Kidney capillary endothelial cell (primary cell): ENCODE data around the gene SUSD4.

Experiments used
- DNase-seq: peaks from one replicate; pipeline ENCODE4 v3.0.0-alpha.2; 2018; ENCODE audit warnings: low spot score

SUSD4 gene

GRCh38 chr1:223230161-223230881 lies 133.7 kb downstream of the SUSD4 start:
- no peak for DNase-seq

- no peak for DNase-seq
These were observed 134.2 kb downstream of the SUSD4 start for GRCh38 chr1:223229756-223230155.

GRCh38 chr1:223228931-223229528 lies 134.9 kb downstream of the SUSD4 start:
- no peak for DNase-seq

- no peak for DNase-seq
These were observed 135.8 kb downstream of the SUSD4 start for GRCh38 chr1:223228201-223228600.

- no peak for DNase-seq
These were observed 136.3 kb downstream of the SUSD4 start for GRCh38 chr1:223227486-223228196.

GRCh38 chr1:223227031-223227430 lies 136.9 kb downstream of the SUSD4 start:
- no peak for DNase-seq

- no peak for DNase-seq
These were observed 137.7 kb downstream of the SUSD4 start for GRCh38 chr1:223226271-223226670.

GRCh38 chr1:223225481-223225880 lies 138.5 kb downstream of the SUSD4 start:
- DNase-seq: no peak

GRCh38 chr1:223225061-223225460 lies 138.9 kb downstream of the SUSD4 start:
- no peak for DNase-seq

- no peak for DNase-seq
These were observed 139.5 kb downstream of the SUSD4 start for GRCh38 chr1:223224465-223224864.

GRCh38 chr1:223223091-223223995 lies 140.6 kb downstream of the SUSD4 start:
- DNase-seq: no peak

GRCh38 chr1:223222377-223222776 lies 141.6 kb downstream of the SUSD4 start:
- DNase-seq: no peak

GRCh38 chr1:223221686-223222085 lies 142.3 kb downstream of the SUSD4 start:
- DNase-seq: no peak

GRCh38 chr1:223219846-223220610 lies 143.9 kb downstream of the SUSD4 start:
- DNase-seq: no peak

- DNase-seq: no peak
These were observed 144.7 kb downstream of the SUSD4 start for GRCh38 chr1:223219318-223219635.

- no peak for DNase-seq
These were observed 146.2 kb downstream of the SUSD4 start for GRCh38 chr1:223217781-223218180.

- no peak for DNase-seq
These were observed 147.3 kb downstream of the SUSD4 start for GRCh38 chr1:223216531-223217205.

GRCh38 chr1:223216074-223216473 lies 147.9 kb downstream of the SUSD4 start:
- DNase-seq: no peak

GRCh38 chr1:223215026-223215425 lies 148.9 kb downstream of the SUSD4 start:
- DNase-seq: no peak

GRCh38 chr1:223214261-223214807 lies 149.6 kb downstream of the SUSD4 start:
- DNase-seq: no peak

- no peak for DNase-seq
These were observed 151.5 kb downstream of the SUSD4 start for GRCh38 chr1:223212441-223212840.
